Upper lobe of left lung (tissue), 6 donors: ENCODE measurements around the gene TMBIM4. TPM values are rescaled to one million over a fixed set of nuclear protein-coding genes. Genes with fewer than 3 reads are reported as not detected.

ENCODE experiments used
- ATAC-seq, 2 donors: fragments of 200-7000 bp; cut with Tn5 transposase; one replicate each; pipeline ENCODE4 v1.9.1; 2022; ENCODE audit warnings: mild to moderate bottlenecking in 2 of 2, moderate library complexity in 2 of 2; ENCODE audit not compliant: low FRiP score in 2 of 2
- DNase-seq, 2 donors: peaks; one replicate each; pipeline ENCODE4 v3.0.0-alpha.2; 2019 to 2020
- H3K27ac ChIP-seq, 4 donors: fragments of 200-600 bp; sonication (generic); one replicate each; pipeline ENCODE4 v1.5.1; 2016 to 2019
- H3K27me3 ChIP-seq, 4 donors: fragments of 200-600 bp; sonication (generic); one replicate each; pipeline ENCODE4 v1.5.1; 2017 to 2019
- H3K36me3 ChIP-seq, 4 donors: fragments of 200-600 bp; sonication (generic); one replicate each; pipeline ENCODE4 v1.5.1; 2016 to 2019
- H3K4me1 ChIP-seq, 4 donors: fragments of 200-600 bp; sonication (generic); one replicate each; pipeline ENCODE4 v1.5.1; 2018 to 2019
- H3K4me3 ChIP-seq, 4 donors: fragments of 200-600 bp; sonication (generic); one replicate each; pipeline ENCODE4 v1.5.1; 2017 to 2019; ENCODE audit warnings: mild to moderate bottlenecking in 2 of 4, moderate library complexity in 1 of 4
- H3K9me3 ChIP-seq, 4 donors: fragments of 200-600 bp; sonication (generic); one replicate each; pipeline ENCODE4 v1.5.1; 2018 to 2019
- EP300 ChIP-seq, 4 donors: sonication (generic); formaldehyde crosslinking; IDR thresholded peaks; one replicate each; pipeline ENCODE4 v1.5.1; 2017; ENCODE audit warnings: antibody characterized with exemption in 4 of 4, control low read depth in 2 of 4
- POLR2A ChIP-seq, 4 donors: fragments of 450-650 bp; IDR thresholded peaks; one replicate each; pipeline ENCODE4 v1.5.1; 2016 to 2017; ENCODE audit warnings: antibody characterized with exemption in 4 of 4, mild to moderate bottlenecking in 2 of 4
- POLR2AphosphoS5 ChIP-seq, 2 donors: sonication (generic); formaldehyde crosslinking; IDR thresholded peaks; one replicate each; pipeline ENCODE4 v1.5.1; 2017; ENCODE audit warnings: antibody characterized with exemption in 2 of 2
- WGBS, 2 donors: methylation state at CpG; one replicate each; pipeline ENCODE4 v1.1.5; 2017 to 2018; 5-methylcytosine and 5-hydroxymethylcytosine counted together
- total RNA-seq, 6 donors: library from RNA; depleted of rRNA in 4 of 6; stranded (reverse); fragments of >200 nt in 4 of 6; gene quantifications; one replicate each; pipeline versions ENCODE4 v1.1.0 to v1.2.1, GENCODE V29; 2016 to 2021
- TF ChIP-seq, protein P1 (sequence below), 6 experiments: fragments of 450-650 bp in 4 of 6; fragments of 200-600 bp in 2 of 6; sonication (generic) in 2 of 6; IDR thresholded peaks; one replicate each; pipeline ENCODE4 v1.5.1; 2016 to 2019; ENCODE audit warnings: antibody characterized with exemption in 6 of 6
- donor health status: DM: no; HTN: no; CAD: no; lungs with moderate emphysema.
- donor health status: DM: no; HTN: yes; CAD: no; lungs with severe emphysema.

Gene TMBIM4
- total RNA-seq, 6 donors from 2014 or later = 19.9 to 168 (median 114) TPM

DNA sequence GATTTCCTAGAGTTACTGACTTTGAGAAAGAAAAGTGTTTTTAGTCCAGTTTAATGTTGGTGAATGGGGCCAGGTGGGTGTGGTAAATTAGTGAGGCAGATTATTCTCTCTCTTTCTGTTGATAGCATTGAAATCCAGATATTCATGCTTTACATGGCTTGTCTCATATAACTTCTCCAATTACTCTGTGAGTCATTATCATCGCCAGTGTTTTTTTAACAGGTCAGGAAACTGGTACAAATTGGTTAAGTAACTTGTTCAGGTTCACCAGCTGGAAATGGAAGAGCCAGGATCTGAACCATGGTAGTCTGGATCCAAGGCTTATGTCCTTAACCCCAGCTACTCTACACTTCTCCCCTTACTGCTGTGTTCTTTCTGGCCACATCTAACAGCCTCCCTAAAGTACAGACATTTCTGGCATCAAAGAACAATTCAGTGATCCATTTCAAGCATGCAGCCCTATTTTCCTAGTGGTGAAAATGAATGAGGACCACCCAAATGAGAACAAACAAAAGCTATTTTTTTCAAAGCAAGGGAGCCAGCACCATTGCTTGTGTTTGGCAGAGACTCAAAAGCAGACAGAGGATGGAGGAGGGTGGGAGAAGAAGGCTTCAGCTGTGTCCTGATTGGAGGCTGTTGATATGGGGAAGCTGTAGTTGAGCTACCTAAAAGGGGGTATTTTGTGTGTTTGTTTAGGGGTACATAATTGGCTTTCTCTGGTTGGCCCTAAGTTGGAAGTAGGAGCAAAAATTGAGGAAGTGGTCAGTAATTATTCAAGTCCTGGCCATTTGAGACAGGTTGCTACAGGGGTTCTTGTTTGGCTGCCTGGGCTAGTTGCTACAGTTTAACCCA lies 20.9 kb upstream of the TMBIM4 start:
- Histone ChIP-seq H3K27me3 (no peaks in the 10 kb centered on the region), H3K36me3 (peaks cover 0 to 11% (median 3%) of the 10 kb centered on the region in 4 donors), H3K27ac (peak overlapping the region; percentile 92 to 99 (median 96)), H3K4me1 (peaks cover 27 to 51% (median 31%) of the 10 kb centered on the region in 4 donors), H3K4me3 (peak overlapping the region; percentile 27 to 69 (median 60)), H3K9me3 (no peaks in the 10 kb centered on the region)
- TF ChIP-seq POLR2A (IDR thresholded peaks at IDR 0.05) (peak in 1 of 4 donors; percentile 59), POLR2AphosphoS5 (IDR thresholded peaks at IDR 0.05) (no peak)
- WGBS, 2 donors = 50 to 58% methylated on average over 1 of the region's 1 CpG
- DNase-seq = no peak
- ATAC-seq = peak in 1 of 2 donors; percentile 4

GRCh38 chr12:66189889-66190288 lies 20.1 kb upstream of the TMBIM4 start:
- peak overlapping the region; percentile 92 to 99 (median 96) for H3K27ac ChIP-seq
- 53 to 56% methylated on average over 6 of the region's 6 CpGs for WGBS, 2 donors

DNA sequence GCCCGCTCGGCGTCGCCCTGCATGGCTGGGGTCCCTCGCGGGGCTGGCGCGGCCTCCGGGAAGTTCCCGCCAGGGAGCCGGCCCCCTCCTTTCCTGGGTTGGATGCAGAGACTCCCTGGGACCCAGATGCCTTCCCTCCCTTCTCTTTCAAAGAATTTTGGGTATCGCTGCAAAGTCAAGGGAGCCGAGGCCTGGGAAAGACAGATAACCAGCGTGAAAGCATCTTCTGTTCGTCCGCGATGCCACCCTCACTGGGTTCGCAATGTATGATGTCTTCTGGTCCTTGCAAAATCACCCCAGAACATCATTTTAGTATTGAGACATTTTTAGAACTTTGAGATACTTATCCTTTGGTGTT lies 19.7 kb upstream of the TMBIM4 start:
- WGBS, 2 donors = 18 to 31% methylated on average over 8 to 12 of the region's 18 CpGs
- H3K27ac ChIP-seq = peak overlapping the region; percentile 92 to 99 (median 96)
- DNase-seq (no peak), ATAC-seq (no peak)
- no peaks in the 10 kb centered on the region for H3K9me3 ChIP-seq
- H3K36me3 ChIP-seq = peaks cover 0 to 7% (median under 1%) of the 10 kb centered on the region in 4 donors
- TF ChIP-seq EP300 (IDR thresholded peaks at IDR 0.05) (no peak), POLR2A (IDR thresholded peaks at IDR 0.05) (peak in 1 of 4 donors; percentile 0), POLR2AphosphoS5 (IDR thresholded peaks at IDR 0.05) (no peak)
- TF ChIP-seq, protein P1, sequence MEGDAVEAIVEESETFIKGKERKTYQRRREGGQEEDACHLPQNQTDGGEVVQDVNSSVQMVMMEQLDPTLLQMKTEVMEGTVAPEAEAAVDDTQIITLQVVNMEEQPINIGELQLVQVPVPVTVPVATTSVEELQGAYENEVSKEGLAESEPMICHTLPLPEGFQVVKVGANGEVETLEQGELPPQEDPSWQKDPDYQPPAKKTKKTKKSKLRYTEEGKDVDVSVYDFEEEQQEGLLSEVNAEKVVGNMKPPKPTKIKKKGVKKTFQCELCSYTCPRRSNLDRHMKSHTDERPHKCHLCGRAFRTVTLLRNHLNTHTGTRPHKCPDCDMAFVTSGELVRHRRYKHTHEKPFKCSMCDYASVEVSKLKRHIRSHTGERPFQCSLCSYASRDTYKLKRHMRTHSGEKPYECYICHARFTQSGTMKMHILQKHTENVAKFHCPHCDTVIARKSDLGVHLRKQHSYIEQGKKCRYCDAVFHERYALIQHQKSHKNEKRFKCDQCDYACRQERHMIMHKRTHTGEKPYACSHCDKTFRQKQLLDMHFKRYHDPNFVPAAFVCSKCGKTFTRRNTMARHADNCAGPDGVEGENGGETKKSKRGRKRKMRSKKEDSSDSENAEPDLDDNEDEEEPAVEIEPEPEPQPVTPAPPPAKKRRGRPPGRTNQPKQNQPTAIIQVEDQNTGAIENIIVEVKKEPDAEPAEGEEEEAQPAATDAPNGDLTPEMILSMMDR (IDR thresholded peaks at IDR 0.05) = peak in 1 of 6 experiments; percentile 3
- H3K4me1 ChIP-seq = peaks cover 16 to 41% (median 21%) of the 10 kb centered on the region in 4 donors
- H3K4me3 ChIP-seq = peak overlapping the region; percentile 27 to 69 (median 60)
- no peaks in the 10 kb centered on the region for H3K27me3 ChIP-seq

More at GRCh38 chr12:66189889-66190288, 20.1 kb upstream of the TMBIM4 start:
- Histone ChIP-seq H3K9me3 (no peaks in the 10 kb centered on the region), H3K36me3 (peaks cover 0 to 7% (median 2%) of the 10 kb centered on the region in 4 donors), H3K4me1 (peaks cover 19 to 42% (median 22%) of the 10 kb centered on the region in 4 donors), H3K27me3 (no peaks in the 10 kb centered on the region), H3K4me3 (peak overlapping the region; percentile 27 to 69 (median 60))
- DNase-seq (no peak), ATAC-seq (no peak)
- TF ChIP-seq, protein P1 (IDR thresholded peaks at IDR 0.05) = no peak
- TF ChIP-seq EP300 (IDR thresholded peaks at IDR 0.05) (no peak), POLR2AphosphoS5 (IDR thresholded peaks at IDR 0.05) (no peak), POLR2A (IDR thresholded peaks at IDR 0.05) (no peak)

GRCh38 chr12:66188584-66189485 lies 19.0 kb upstream of the TMBIM4 start, which contains the start of gene IRAK3:
Gene IRAK3 (plus strand): TSS chr12:66189214. CDS start chr12:66189300, 86 bp downstream.
- peak; percentile 96 for DNase-seq
- Histone ChIP-seq H3K27me3 (no peaks in the 10 kb centered on the region), H3K4me3 (peak within 1 kb of the TSS; percentile 27 to 69 (median 60)), H3K4me1 (peaks cover 16 to 35% (median 21%) of the 10 kb centered on the region in 4 donors), H3K27ac (peak within 1 kb of the TSS; percentile 92 to 99 (median 96)), H3K9me3 (no peaks in the 10 kb centered on the region), H3K36me3 (peaks cover 0 to 1% (median 0%) of the 10 kb centered on the region in 4 donors)
- 45 to 58% methylated on average over 23 to 30 of the region's 82 CpGs for WGBS, 2 donors
- peak; percentile 93 to 96 for ATAC-seq
- TF ChIP-seq POLR2A (IDR thresholded peaks at IDR 0.05) (peak; percentile 63 to 99 (median 95)), POLR2AphosphoS5 (IDR thresholded peaks at IDR 0.05) (peak; percentile 100), EP300 (IDR thresholded peaks at IDR 0.05) (peak; percentile 89 to 100 (median 98))
- TF ChIP-seq, protein P1 (IDR thresholded peaks at IDR 0.05) = peak in 2 of 6 experiments; percentile 11 to 30
